ENCODE results near the gene SLC26A3. TPM values are rescaled to one million over a fixed set of nuclear protein-coding genes. Genes with fewer than 3 reads are reported as not detected.

Gene SLC26A3
- total RNA-seq, 1 donor from 2014 or later = not detected

DNA sequence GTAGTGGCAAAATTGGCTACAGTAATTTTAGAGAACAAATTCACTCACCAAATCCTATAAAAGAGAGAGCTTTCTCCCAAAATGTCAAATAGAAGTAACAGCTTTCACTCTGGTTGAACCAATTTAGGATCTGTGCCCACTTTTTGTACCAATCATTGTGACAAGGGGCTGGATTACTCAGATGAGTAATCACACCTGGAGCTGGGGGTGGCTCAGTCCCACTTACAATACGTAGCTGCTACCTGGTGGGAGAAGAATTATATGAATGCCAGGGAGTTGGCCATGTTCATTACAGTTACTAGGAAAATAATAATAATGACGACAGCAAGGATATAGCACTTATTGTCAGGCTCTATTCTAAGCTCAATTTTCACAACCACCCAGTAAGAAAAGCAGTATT lies 23.4 kb upstream of the SLC26A3 start:
- Mint-ChIP-seq H3K27ac (no peak overlapping the region), H3K4me3 (no peak overlapping the region), H3K4me1 (no peaks in the 10 kb centered on the region), H3K36me3 (no peaks in the 10 kb centered on the region), H3K27me3 (ENCODE audit: insufficient read depth, low read depth) (no peaks in the 10 kb centered on the region), H3K9me3 (peaks cover 2% of the 10 kb centered on the region)
- Histone ChIP-seq H3K36me3 (no peaks in the 10 kb centered on the region), H3K27ac (no peak overlapping the region), H3K79me2 (ENCODE audit: low read depth) (no peaks in the 10 kb centered on the region), H3K9ac (no peak overlapping the region), H2AFZ (replicated peaks) (no peak overlapping the region), H3K4me3 (no peak overlapping the region), H3K9me3 (ENCODE audit: low read depth) (no peaks in the 10 kb centered on the region), H4K20me1 (ENCODE audit: low read depth) (no peaks in the 10 kb centered on the region), H3F3A (ENCODE audit: low read depth) (no peaks in the 10 kb centered on the region), H3K4me1 (no peaks in the 10 kb centered on the region), H3K4me2 (no peak overlapping the region), H3K27me3 (no peaks in the 10 kb centered on the region)
- TF ChIP-seq, protein P1, sequence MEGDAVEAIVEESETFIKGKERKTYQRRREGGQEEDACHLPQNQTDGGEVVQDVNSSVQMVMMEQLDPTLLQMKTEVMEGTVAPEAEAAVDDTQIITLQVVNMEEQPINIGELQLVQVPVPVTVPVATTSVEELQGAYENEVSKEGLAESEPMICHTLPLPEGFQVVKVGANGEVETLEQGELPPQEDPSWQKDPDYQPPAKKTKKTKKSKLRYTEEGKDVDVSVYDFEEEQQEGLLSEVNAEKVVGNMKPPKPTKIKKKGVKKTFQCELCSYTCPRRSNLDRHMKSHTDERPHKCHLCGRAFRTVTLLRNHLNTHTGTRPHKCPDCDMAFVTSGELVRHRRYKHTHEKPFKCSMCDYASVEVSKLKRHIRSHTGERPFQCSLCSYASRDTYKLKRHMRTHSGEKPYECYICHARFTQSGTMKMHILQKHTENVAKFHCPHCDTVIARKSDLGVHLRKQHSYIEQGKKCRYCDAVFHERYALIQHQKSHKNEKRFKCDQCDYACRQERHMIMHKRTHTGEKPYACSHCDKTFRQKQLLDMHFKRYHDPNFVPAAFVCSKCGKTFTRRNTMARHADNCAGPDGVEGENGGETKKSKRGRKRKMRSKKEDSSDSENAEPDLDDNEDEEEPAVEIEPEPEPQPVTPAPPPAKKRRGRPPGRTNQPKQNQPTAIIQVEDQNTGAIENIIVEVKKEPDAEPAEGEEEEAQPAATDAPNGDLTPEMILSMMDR (IDR thresholded peaks at IDR 0.05) = no peak
- TF ChIP-seq EZH2 (IDR thresholded peaks at IDR 0.05) (no peak), EZH2phosphoT487 (IDR thresholded peaks at IDR 0.05) (no peak)
- DNase-seq (ENCODE audit: low spot score) = no peak

DNA sequence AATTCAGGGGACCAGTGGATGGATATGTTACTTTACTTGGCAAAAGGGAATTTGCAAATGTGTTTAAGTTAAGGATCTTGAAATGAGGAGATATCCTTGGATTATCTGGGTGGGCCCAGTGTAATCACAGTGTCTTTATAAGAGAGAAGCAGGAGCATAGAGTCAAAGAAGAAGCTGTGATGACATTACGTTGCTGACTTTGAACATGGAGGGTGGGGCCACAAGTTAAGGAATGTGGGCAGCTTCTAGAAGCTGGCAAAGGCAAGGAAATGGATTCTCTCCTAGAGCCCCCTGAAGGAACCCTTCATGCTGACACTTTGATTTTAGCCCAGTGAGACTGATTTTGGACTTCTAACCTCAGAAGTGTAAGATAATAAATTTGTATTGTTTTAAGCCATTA lies 21.8 kb upstream of the SLC26A3 start:
- H4K20me1 ChIP-seq (ENCODE audit: low read depth) = no peaks in the 10 kb centered on the region
- Mint-ChIP-seq H3K36me3 (no peaks in the 10 kb centered on the region), H3K27ac (no peak overlapping the region), H3K4me1 (no peaks in the 10 kb centered on the region), H3K27me3 (ENCODE audit: insufficient read depth, low read depth) (no peaks in the 10 kb centered on the region), H3K4me3 (no peak overlapping the region), H3K9me3 (peaks cover 2% of the 10 kb centered on the region)
- H2AFZ ChIP-seq (replicated peaks) = no peak overlapping the region
- no peaks in the 10 kb centered on the region for H3K9me3 ChIP-seq (ENCODE audit: low read depth)
- no peaks in the 10 kb centered on the region for H3K4me1 ChIP-seq
- no peak for DNase-seq (ENCODE audit: low spot score)
- H3K27me3 ChIP-seq = no peaks in the 10 kb centered on the region
- no peaks in the 10 kb centered on the region for H3K79me2 ChIP-seq (ENCODE audit: low read depth)
- no peak overlapping the region for H3K4me3 ChIP-seq
- no peak overlapping the region for H3K27ac ChIP-seq
- no peak overlapping the region for H3K4me2 ChIP-seq
- H3F3A ChIP-seq (ENCODE audit: low read depth) = no peaks in the 10 kb centered on the region
- H3K9ac ChIP-seq = no peak overlapping the region
- H3K36me3 ChIP-seq = no peaks in the 10 kb centered on the region
- TF ChIP-seq, protein P1 (IDR thresholded peaks at IDR 0.05) = no peak
- no peak for TF ChIP-seq EZH2phosphoT487 (IDR thresholded peaks at IDR 0.05)
- TF ChIP-seq EZH2 (IDR thresholded peaks at IDR 0.05) = no peak

DNA sequence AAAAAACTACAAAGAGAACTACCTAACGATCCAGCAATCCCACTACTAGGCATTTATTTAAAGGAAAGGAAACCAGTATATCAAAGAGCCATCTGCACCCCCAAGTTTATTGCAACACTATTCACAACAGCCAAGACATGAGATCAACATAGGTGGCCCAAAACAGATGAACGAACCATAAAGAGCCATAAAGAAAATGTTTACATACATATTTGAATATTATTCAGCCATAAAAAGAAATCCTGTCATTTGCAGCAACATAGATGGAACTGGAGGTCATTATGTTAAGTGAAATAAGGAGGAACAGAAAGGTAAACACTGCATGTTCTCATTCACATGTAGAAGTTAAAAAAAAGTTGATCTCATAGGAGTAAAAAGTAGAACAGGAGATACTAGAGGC lies 15.6 kb upstream of the SLC26A3 start:
- no peak for DNase-seq (ENCODE audit: low spot score)

More for the DNA sequence above, 15.6 kb upstream of the SLC26A3 start:
- Histone ChIP-seq H3K9me3 (ENCODE audit: low read depth) (no peaks in the 10 kb centered on the region), H3K36me3 (no peaks in the 10 kb centered on the region), H3K4me1 (no peaks in the 10 kb centered on the region), H3F3A (ENCODE audit: low read depth) (no peaks in the 10 kb centered on the region), H3K4me3 (no peak overlapping the region), H3K27me3 (no peaks in the 10 kb centered on the region), H3K27ac (no peak overlapping the region), H3K79me2 (ENCODE audit: low read depth) (no peaks in the 10 kb centered on the region), H2AFZ (replicated peaks) (no peak overlapping the region), H4K20me1 (ENCODE audit: low read depth) (no peaks in the 10 kb centered on the region), H3K9ac (no peak overlapping the region), H3K4me2 (no peak overlapping the region)
- Mint-ChIP-seq H3K4me1 (no peaks in the 10 kb centered on the region), H3K27ac (no peak overlapping the region), H3K4me3 (no peak overlapping the region), H3K9me3 (no peaks in the 10 kb centered on the region), H3K27me3 (ENCODE audit: insufficient read depth, low read depth) (no peaks in the 10 kb centered on the region), H3K36me3 (no peaks in the 10 kb centered on the region)
- TF ChIP-seq, protein P1 (IDR thresholded peaks at IDR 0.05) = no peak
- TF ChIP-seq EZH2phosphoT487 (IDR thresholded peaks at IDR 0.05) = no peak
- no peak for TF ChIP-seq EZH2 (IDR thresholded peaks at IDR 0.05)
